CD4-positive, alpha-beta T cell treated with Interleukin-4 for 1 hour (primary cell): ENCODE results near the gene SIN3B.
A peak's percentile ranks its signal among the peaks of the same experiment; 100 is the strongest.
"Not testable (repeated sequence)": the region's sequence is repeated elsewhere in the genome, so short reads cannot be mapped to it uniquely, and the experiment has no call there.

ENCODE experiments used
- DNase-seq, 2 donors: peaks; one replicate each; pipeline ENCODE4 v3.0.0-alpha.2; 2020 to 2022

Gene SIN3B

DNA sequence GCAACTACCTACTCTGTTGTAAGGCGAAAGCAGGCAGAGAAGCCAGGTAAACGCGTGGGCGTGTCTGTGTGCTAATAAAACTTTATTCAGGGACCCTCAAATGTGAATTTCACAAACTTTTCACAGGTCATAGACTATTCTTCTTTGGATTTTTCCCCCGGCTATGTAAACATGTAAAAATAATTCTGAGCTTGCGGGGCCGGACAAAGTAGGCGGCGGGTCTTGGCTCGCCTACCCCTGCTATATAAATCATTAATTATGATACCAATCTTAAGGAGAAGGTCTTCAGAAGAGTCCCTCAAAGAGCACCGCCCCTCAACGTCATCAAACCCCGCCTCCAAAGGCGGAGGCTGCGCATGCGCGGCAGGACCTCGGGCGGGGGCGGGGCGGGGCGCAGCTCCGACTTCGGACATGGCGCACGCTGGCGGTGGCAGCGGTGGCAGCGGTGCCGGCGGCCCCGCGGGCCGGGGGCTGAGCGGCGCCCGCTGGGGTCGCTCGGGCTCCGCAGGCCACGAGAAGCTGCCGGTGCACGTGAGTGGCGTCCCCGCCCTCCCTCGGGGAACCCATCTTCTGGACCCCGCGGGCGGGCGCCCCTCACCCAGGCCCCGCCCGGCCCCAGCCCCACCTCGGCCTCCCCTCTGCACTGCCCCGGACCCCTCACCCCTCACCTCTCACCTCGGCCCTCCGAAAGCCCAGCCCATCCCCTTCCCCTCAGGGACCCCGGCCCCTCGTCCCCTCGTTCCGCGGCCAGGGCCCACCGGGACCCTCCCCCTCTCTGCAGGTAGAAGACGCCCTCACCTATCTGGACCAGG, at the start of gene SIN3B:
TSS of gene SIN3B (plus strand) at position 389 of the 812 bp plus-strand sequence. CDS start at position 412, 23 bp downstream.
- peak; percentile 93 for DNase-seq

DNA sequence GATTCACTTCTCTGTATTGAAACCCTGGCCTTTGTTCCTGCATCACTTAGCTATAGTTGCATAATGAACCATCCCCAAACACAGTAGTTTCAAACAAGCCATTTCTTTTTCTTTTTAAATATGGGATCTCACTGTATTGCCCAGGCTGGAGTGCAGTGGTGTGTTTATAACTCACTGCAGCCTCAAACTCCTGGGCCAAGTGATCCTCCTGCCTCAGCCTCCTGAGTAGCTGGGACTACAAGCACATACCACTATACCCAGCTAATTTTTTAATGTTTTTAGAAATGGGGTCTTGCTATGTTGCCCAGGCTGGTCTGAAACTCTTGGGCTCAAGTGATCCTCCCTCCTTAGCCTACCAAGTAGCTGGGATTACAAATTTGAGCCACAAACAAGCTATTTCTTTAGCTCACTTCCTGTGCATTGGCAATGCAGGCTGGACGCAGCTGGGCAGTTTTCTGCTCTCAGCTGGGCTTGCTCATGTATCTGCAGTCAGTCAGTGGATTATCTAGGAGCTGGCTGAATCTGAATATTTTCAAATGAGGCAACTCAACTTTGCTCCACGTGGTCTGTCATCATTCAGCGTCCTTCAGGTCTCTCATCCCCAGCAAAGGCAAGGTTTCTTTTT, 49.5 kb upstream of the SIN3B start:
- no peak for DNase-seq

DNA sequence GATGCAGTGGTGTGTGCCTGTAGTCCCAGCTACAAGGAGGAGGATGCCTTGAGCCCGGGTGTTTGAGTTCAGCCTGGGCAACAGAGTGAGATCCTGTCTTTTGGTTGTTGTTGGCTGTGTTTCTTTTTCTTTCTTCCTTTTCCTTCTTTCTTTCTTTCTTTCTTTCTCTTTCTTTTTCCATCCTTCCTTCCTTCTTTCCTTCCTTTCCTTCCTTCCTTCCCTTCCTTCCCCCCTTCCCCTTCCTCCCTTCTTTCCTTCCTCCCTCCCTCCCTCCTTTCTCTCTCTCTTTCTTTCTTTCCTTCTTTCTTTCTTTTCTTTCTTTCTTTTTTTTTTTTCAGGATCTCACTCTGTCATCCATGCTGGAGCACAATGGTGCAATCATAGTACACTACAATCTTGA, 46.5 kb upstream of the SIN3B start:
- DNase-seq = no peak

GRCh38 chr19:16788479-16788878, 40.7 kb upstream of the SIN3B start:
- no peak for DNase-seq

DNA sequence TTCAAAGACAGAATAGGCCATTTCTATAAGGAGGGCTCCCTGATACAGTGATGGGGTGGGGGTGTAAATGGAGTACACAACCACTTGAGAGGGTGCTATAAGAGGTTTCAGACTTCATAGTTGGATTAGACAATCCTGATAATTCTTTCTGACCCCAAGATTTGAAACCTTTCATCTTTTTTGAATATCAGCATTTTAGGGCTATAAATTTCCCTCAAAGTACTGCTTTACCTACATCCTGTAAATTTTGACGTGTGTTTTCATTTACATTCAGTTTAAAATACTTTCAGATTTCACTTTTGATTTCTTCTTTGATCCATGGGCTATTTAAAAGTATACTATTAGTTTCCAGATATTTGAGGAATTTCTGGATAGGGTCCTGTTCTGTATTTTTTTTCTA, 40.0 kb upstream of the SIN3B start:
- DNase-seq = no peak

DNA sequence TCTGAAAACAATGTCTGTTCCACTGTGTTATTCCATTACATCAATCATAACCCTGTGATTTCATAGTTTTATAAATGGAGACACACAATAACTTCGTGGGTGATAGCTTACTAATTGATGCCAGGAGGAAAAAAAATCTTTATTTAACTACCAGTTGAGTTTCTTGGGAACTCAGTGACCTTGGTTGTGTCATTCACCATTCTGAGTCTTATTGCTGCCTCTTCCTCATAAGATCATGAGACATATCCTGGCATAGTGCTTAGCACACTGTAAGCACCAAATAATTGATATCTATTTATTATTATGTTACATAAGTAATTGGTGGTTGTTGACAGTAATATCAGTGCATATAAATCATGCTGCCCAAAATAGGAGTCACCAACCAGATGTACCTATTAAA, 39.1 kb upstream of the SIN3B start:
- DNase-seq = no peak

GRCh38 chr19:16791942-16792341, 37.3 kb upstream of the SIN3B start:
- DNase-seq = no peak

DNA sequence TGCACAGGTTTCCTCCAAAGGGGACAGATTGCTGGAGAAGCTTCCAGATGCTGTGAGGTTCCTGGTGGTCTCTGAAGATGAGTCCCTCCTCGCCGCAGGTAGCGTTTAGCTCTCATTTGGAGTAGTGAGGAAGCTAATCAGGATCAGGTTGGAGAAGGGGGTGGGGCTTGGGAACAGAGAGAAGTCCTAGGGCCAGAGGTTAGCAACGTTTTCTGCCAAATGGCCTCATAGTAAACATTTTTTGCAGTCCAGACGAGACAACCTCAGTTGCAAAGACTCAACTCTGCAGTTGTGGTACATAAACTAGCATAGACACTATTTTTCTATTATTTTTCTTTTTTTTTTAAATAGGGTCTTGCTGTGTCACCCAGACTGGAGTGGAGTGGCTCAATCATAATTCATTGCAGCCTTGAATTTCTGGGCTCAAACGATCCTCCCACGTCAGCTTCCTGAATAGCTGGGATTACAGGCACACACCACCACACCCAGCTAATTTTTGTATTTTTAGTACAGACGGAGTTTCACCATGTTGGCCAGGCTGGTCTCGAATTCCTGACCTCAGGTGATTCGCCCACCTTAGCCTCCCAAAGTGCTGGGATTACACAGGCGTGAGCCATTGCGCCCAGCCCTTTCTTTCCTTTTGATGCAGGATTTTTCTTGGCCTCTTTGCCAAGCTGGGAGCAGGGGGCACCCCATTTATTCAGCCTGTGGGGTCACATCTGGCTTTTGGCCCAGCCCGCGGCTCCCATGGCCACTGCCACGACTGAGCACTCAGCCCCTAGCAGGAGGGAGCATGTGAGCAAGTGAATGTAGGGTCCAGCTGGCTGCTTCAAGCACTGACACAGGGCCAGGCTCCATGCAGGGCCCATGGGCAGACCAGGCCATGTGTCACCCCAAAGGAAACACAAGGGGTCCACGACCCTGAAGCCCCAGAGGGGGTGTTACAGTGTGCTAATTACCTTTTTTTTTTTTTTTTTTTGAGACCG, 34.4 kb upstream of the SIN3B start:
- DNase-seq = no peak

- no peak for DNase-seq
These were observed 33.5 kb upstream of the SIN3B start for GRCh38 chr19:16795731-16796130.

DNA sequence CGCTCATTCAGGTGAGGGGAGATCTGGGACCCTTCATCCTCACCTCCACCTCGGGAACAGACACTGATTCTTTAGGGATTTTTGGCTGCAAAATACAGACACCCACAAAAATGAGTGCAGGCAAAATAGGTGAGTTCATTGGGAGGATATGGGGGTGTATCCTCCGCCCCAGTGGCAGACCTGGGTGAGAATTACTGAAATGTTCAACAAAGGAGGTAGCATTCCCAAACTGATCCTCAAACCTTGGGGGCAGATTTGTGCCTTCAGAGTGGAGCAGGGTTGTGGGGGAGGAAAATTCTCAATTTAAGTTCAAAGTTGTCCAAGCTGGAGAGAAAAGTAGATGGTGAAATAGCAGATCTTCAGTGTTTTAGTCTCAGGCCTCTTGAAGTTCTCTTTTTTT, 31.3 kb upstream of the SIN3B start:
- DNase-seq = no peak

DNA sequence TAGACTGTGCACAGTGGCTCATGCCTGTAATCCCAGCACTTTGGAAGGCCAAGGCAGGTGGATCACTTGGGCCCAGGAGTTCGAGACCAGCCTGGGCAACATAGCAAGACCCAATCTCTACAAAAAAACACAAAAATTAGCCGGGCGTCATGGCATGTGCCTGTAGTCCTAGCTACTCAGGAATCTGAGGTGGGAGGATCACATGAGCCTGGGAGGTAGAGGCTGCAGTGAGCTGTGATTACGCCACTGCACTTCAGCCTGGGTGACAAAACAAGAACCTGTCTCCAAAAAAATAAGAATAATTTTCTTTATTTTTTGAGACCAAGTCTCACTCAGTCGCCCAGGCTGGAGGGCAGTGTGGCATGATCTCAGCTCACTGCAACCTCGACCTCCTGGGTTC, 30.9 kb upstream of the SIN3B start:
- not testable (repeated sequence) for DNase-seq

GRCh38 chr19:16799740-16800139, 29.5 kb upstream of the SIN3B start:
- no peak for DNase-seq

DNA sequence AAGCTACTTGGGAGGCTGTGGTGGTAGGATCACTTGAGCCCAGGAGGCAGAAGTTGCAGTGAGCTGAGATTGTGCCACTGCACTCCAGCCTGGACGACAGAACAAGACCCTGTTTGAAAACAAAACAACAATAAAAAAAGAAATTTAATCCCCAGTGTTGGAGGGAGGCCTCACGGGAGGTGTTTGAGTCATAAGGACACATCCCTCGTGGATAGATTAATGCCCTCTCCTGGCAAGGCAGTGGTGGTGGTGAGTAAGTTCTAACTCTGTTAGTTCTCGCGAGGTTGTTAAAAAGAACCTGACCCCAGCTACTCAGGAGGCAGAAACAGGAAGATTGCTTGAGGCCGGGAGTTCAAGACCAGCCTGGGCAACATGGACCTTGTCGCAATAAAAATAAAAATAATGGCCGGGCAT, 27.6 kb upstream of the SIN3B start:
- peak in 1 of 2 donors; percentile 16 for DNase-seq

DNA sequence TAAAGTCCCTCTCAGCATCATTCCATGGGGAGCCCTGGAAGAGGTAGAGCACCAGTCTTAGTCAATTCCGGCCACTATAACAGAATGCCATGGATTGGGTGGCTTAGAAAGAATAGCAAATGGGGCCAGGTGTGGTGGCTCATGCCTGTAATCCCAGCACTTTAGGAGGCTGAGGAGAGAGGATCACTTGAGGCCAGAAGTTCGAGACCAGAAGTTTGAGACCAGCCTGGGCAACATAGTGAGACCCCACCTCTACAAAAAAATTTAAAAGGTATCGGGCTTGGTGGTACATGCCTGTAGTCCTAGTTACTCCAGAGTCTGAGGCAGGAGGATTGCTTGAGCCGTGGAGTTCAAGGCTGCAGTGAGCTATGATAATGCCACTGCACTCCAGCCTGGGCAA, 25.0 kb upstream of the SIN3B start:
- no peak for DNase-seq

DNA sequence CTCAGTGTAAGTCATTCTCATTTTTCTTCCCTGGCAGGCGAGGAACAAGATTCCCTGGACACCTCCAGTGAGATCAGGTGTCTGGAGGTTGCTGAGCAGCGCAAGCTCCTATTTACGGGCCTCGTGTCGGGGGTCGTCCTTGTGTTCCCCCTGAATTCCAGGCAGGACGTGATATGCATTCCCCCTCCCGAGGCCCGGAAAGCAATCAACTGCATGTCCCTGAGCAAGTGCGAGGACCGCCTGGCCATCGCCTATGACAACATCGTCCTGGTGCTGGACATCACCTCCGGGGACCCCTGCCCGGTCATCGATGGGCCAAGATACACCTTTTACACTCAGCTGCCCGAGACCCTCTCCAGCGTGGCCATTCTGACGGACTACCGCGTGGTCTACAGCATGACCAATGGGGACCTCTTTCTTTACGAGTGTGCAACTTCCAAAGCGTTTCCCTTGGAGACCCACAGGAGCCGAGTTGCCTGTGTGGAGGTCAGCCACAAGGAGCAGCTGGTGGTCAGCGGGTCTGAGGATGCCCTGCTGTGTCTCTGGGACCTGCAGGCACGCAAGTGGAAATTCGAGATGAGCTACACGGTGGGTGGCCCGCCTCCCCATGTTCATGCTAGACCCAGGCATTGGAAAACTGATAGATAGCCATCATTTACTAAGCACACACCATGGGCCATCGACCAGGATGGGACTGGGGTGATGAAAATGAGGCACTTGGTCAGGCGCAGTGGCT, 21.5 kb upstream of the SIN3B start:
- DNase-seq = no peak

DNA sequence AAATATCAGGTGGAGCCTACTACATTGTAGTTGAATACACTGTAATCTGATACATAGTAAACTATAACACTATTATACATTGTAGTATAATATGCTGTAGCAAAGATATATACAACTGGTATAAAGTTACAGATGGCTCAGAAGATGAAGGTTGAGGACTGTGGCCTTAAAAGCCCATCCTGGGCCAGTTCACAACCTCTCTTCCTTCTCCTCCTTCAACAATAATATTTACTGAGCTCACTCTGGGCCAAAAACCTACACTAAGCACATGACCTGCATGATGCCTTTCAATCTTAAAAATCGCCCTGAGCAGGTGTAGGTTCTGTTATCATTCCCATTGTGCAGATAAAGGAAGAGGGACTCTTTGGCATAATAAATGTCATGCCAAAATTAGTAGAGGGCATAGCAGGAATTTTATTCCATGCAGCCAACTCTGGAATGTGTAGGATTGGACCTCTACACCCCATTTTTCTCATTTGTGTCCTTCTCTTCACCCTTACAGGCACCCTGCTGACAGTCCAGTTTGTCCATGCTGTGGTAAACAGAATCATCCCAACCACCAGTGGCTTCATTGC, 14.6 kb upstream of the SIN3B start:
- DNase-seq = no peak

DNA sequence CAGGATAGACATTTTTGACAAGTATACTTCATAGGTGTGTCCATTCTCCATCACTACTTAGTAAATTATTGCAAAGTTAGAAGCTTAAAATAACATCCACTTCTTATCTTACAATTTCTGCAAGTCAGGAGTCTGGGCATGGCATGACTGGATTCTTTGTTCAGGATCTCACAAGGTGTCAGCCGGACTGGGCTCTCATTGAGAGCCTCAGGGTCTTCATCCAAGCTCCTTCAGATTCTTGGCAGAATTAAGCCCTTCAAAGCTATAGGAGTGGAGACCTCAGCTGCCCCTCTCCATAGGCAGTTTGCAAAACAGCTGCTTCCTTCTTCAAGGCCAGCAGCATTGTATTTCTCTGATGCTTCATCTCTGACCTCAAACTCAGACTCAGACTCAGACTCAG, 9.1 kb upstream of the SIN3B start:
- no peak for DNase-seq

DNA sequence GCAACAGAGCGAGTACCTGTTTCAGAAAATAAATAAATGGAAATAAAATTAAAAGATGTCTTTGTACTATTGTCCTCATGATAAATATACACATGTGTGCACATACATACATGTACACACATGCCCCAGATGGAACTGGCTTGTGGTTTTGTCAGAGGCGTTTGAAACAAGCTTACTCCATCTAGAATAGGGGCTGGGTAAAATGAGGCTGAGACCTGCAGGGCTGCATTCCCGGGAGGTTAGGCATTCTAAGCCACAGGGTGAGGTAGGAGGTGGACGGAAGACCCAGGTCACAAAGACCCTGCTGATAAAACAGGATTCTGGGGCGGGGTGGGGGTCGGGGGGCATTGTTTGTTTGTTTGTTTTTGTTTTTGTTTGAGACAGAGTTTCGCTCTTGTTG, 8.1 kb upstream of the SIN3B start:
- DNase-seq = no peak

GRCh38 chr19:16822648-16823047, 6.5 kb upstream of the SIN3B start:
- DNase-seq = no peak

DNA sequence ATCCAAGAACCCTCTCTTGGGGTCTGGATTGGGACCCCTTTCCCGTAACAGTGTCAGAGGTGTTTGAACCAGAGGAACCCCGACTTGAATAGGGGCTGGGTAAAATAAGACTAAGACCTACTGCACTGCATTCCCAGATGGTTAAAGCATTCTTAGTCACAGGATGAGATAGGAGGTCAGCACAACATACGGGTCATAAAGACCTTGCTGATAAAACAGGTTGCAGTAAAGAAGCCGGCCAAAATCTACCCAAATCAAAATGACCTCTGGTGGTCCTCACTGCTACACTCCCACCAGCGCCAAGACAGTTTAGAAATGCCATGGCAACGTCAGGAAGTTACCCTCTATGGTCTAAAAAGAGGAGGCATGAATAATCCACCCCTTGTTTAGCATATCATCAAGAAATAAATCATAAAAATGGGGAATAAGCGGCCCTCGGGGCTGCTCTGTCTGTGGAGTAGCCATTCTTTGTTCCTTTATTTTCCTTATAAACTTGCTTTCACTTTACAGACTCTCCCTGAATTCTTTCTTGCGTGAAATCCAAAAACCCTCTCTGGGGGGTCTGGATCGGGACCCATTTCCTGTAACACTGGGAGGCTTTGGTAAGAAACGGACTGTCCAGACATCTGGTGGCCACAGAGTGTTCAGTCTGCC, 4.4 kb upstream of the SIN3B start:
- DNase-seq = no peak

DNA sequence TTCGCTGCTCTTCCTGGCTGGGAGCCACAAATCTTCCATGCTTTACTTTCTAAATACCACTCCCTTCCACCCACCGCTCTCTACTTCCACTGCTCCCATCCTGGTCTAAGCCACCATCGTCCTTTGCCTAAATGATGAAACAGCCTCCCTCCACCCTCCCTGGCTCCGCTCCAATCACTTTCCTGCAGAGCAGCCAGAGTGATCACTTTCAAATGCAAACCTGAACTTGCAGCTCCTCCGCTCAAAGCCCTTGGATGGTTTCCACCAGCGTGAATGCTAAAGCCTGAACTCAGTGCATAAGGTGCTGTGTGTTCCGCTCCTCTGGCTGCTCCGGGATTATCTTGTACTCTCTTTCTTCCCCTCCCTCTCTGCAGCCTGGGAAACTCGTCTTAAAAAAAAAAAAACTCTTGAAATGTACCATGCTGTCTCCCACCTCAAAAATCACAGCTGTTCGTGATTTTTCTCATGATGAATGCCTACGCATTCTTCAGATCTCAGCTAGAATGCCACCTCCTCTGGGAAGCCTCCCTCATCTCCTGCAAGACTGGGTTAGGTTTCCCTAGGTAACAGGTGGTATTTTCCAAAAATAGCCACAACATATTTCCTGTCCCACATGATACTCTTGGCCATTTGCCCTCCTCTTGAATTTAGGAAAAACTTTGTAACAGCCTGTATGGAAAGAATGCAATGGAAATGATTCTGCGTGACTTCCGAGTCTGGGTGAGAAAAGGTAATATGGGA, 3.7 kb upstream of the SIN3B start:
- DNase-seq = no peak
